ENCODE results near the gene ABCD3. TPM values are rescaled to one million over a fixed set of nuclear protein-coding genes. Genes with fewer than 3 reads are reported as not detected.

The ABCD3 gene
- total and polyA plus RNA-seq, 2 of the 8 experiments (the other 6 are each of a cell fraction or from before 2014, with no cell fraction given), result 6.6 to 29.4 TPM

GRCh38 chr1:94531664-94532063, 113.5 kb downstream of the ABCD3 start:
- TF ChIP-seq JUND (IDR thresholded peaks at IDR 0.05; ENCODE audit: low read length) (no peak), CHD2 (IDR thresholded peaks at IDR 0.05; ENCODE audit: low read length) (no peak)
- Histone ChIP-seq H2BK5ac (ENCODE audit: low read depth, low read length) (no peak overlapping the region), H3K14ac (ENCODE audit: insufficient read length) (no peak overlapping the region), H3K18ac (ENCODE audit: extremely low read depth, low read length) (no peak overlapping the region), H3K9me3 (ENCODE audit: insufficient read depth in 2 of 2, low read depth in 1 of 2, low read length in 1 of 2) (no peaks in the 10 kb centered on the region), H3K79me2 (ENCODE audit: control insufficient read depth in 1 of 2, insufficient read depth in 2 of 2, low read length in 2 of 2) (no peaks in the 10 kb centered on the region), H4K20me1 (replicated peaks in 1 of 2; ENCODE audit: control insufficient read depth in 1 of 2, insufficient read depth in 2 of 2, low read length in 2 of 2) (no peaks in the 10 kb centered on the region), H3K27ac (ENCODE audit: low read depth, low read length) (no peak overlapping the region), H4K8ac (ENCODE audit: extremely low read depth, insufficient read depth, low read length) (no peak overlapping the region), H3K36me3 (ENCODE audit: control insufficient read depth in 2 of 4, insufficient read depth in 4 of 4, low read length in 3 of 4) (peaks cover 2 to 33% (median 16%) of the 10 kb centered on the region in 4 experiments; a peak in 6 of 8 replicates), H2BK20ac (ENCODE audit: low read length) (no peak overlapping the region), H3K56ac (replicated peaks; ENCODE audit: insufficient read length, low read depth, low read length) (no peak overlapping the region), H3K4me2 (ENCODE audit: insufficient read depth in 1 of 2, low read depth in 2 of 2, low read length in 2 of 2) (no peak overlapping the region), H4K91ac (replicated peaks; ENCODE audit: insufficient read length, low read length) (no peak overlapping the region), H3K79me1 (ENCODE audit: low read depth, low read length) (no peaks in the 10 kb centered on the region; the same call in 1 of the 2 replicates), H3K4me1 (replicated peaks in 1 of 4; ENCODE audit: control insufficient read depth in 3 of 4, insufficient read depth in 4 of 4, low read length in 3 of 4) (peaks cover 0 to 7% (median 3%) of the 10 kb centered on the region in 4 experiments; a peak in 3 of 7 replicates), H2BK120ac (replicated peaks; ENCODE audit: low read depth, low read length) (no peak overlapping the region), H3K4ac (replicated peaks; ENCODE audit: insufficient read length, low read depth, low read length) (no peak overlapping the region), H2BK12ac (ENCODE audit: low read depth, low read length) (no peak overlapping the region), H4K5ac (ENCODE audit: insufficient read length, low read depth, low read length) (no peak overlapping the region), H3K9ac (replicated peaks in 1 of 4; ENCODE audit: extremely low read depth in 1 of 4, low read depth in 3 of 4, low read length in 3 of 4) (no peak overlapping the region), H3K27me3 (replicated peaks in 1 of 4; ENCODE audit: control insufficient read depth in 3 of 4, extremely low read depth in 1 of 4, insufficient read depth in 3 of 4, low read length in 3 of 4) (no peaks in the 10 kb centered on the region), H3K4me3 (ENCODE audit: extremely low read depth in 1 of 4, insufficient read depth in 2 of 4, low read depth in 3 of 4, low read length in 4 of 4) (no peak overlapping the region), H2BK15ac (ENCODE audit: low read length) (no peak overlapping the region), H3K23ac (ENCODE audit: insufficient read length) (no peak overlapping the region), H2AFZ (ENCODE audit: low read length) (no peak overlapping the region), H3K23me2 (ENCODE audit: low read depth, low read length) (no peaks in the 10 kb centered on the region), H2AK5ac (ENCODE audit: low read depth, low read length) (no peak overlapping the region)
- POLR2A ChIA-PET (ENCODE audit: partially characterized antibody), result interaction anchor here (0.9 to 1.5 kb wide), 2 partner anchors 9 to 10 kb away, joined by 5 read pairs; partner anchors contain the start of gene F3
- CTCF ChIA-PET (ENCODE audit: partially characterized antibody), result interaction anchor here (1.0 to 15.1 kb wide), 9 partner anchors 8 to 313 kb away, joined by 3 to 212 read pairs (median 9); partner anchors contain the start of gene F3
- DNase-seq (ENCODE audit: low read depth in 1 of 2, low spot score in 2 of 2) (no peak), FAIRE-seq (no peak)
- WGBS, 2 experiments (ENCODE audit: extremely low coverage in 1 of 2, insufficient coverage in 1 of 2, insufficient read length in 1 of 2, insufficient replicate concordance in 2 of 2, low coverage in 1 of 2, low lambda C conversion rate in 2 of 2, missing lambda C conversion rate in 1 of 2), result 90% methylated on average over 6 of the region's 6 CpGs; no CpG with 5 or more reads in 1 of the 2 experiments
